ENCODE results near the gene RANBP17. TPM values are rescaled to one million over a fixed set of nuclear protein-coding genes. Genes with fewer than 3 reads are reported as not detected.
"Not testable (repeated sequence)": the region's sequence is repeated elsewhere in the genome, so short reads cannot be mapped to it uniquely, and the experiment has no call there.

The RANBP17 gene
- total RNA-seq, 1 donor from 2014 or later, result 12.3 TPM

DNA sequence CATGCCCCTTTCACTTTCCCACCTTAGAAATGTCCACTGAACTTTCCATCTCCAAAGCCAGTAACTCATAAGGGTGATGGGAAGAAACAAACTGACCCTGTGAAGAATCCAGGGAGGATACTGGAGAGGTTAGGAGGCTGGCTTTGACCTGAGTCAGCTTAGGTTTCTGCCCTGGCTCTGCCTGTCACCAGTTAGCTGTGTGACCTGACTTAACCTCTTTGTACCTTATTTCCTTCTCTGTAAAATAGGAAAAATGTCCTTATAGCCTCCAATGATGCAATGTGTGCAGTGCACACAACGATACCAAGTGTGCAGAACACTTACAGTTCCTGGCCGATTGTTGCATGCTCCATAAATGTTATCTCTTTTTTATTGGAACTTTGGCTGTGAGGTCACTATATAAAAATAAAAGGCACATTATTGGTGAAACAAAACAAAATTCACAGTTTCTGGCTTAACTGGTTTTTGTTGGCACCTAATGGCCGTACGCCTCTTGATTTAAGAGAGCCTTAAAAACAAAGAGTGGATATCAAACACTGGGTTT lies 40.5 kb upstream of the RANBP17 start:
- Histone ChIP-seq H3K27me3 (ENCODE audit: low read depth) (no peaks in the 10 kb centered on the region), H3K4me3 (no peak overlapping the region), H3K4me1 (no peaks in the 10 kb centered on the region), H3K36me3 (no peaks in the 10 kb centered on the region), H3K27ac (no peak overlapping the region), H3K9me3 (no peaks in the 10 kb centered on the region)
- intact Hi-C loops (cut with DNase I), result no loop called here
- DNase-seq (no peak), ATAC-seq (peak; percentile 44 to 53)
- TF ChIP-seq, protein P1, sequence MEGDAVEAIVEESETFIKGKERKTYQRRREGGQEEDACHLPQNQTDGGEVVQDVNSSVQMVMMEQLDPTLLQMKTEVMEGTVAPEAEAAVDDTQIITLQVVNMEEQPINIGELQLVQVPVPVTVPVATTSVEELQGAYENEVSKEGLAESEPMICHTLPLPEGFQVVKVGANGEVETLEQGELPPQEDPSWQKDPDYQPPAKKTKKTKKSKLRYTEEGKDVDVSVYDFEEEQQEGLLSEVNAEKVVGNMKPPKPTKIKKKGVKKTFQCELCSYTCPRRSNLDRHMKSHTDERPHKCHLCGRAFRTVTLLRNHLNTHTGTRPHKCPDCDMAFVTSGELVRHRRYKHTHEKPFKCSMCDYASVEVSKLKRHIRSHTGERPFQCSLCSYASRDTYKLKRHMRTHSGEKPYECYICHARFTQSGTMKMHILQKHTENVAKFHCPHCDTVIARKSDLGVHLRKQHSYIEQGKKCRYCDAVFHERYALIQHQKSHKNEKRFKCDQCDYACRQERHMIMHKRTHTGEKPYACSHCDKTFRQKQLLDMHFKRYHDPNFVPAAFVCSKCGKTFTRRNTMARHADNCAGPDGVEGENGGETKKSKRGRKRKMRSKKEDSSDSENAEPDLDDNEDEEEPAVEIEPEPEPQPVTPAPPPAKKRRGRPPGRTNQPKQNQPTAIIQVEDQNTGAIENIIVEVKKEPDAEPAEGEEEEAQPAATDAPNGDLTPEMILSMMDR (IDR thresholded peaks at IDR 0.05), result no peak

DNA sequence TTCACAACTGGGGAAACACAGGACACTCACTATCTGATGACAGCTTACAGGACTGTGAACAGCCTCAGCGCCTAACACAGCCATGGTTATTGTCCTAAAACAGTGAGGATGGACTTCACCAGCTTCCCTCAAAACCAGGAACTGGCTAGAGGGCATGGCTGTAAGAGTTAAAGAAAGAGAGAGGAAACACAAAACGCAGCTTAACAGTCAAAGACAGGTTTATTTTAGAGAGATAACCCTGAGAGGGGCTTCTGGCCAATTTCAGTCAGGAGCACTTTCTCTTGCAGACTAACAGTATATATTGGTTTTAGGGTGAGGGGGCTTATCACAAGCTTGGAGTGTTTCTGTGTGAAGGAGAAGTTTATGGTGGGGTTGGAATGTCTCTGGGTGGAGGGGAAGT lies 35.7 kb upstream of the RANBP17 start:
- TF ChIP-seq, protein P1 (IDR thresholded peaks at IDR 0.05), result no peak
- no peak for DNase-seq
- Histone ChIP-seq H3K4me1 (no peaks in the 10 kb centered on the region), H3K27ac (no peak overlapping the region), H3K27me3 (ENCODE audit: low read depth) (no peaks in the 10 kb centered on the region), H3K4me3 (no peak overlapping the region), H3K36me3 (no peaks in the 10 kb centered on the region), H3K9me3 (no peaks in the 10 kb centered on the region)
- intact Hi-C loops (cut with DNase I), result no loop called here
- ATAC-seq, result no peak

DNA sequence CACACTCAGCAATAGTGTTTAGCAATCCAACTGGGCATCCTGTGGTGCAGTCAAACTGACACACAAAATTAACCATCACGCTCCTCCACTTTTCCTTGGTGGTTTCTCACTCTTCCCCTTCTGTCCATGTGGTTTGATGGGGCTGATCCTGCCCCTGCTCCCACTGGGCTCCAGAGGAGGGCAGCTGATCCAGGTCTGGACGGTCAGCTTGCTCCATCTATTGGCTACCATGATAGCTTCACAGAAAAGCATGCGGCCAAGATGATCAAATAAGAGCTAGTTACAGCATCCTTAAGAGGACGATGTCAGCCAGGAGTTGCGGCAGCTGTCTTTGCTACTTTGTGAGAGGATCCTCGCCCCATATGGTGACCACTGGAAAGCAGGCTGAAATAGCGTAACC lies 29.6 kb upstream of the RANBP17 start:
- no peaks in the 10 kb centered on the region for H3K9me3 ChIP-seq
- DNase-seq, result no peak
- H3K4me3 ChIP-seq, result no peak overlapping the region
- intact Hi-C loops (cut with DNase I), result no loop called here
- no peak for ATAC-seq
- H3K27ac ChIP-seq, result no peak overlapping the region
- TF ChIP-seq, protein P1 (IDR thresholded peaks at IDR 0.05), result no peak
- H3K36me3 ChIP-seq, result no peaks in the 10 kb centered on the region
- no peaks in the 10 kb centered on the region for H3K4me1 ChIP-seq
- no peaks in the 10 kb centered on the region for H3K27me3 ChIP-seq (ENCODE audit: low read depth)

GRCh38 chr5:170833981-170834380 lies 27.8 kb upstream of the RANBP17 start:
- H3K36me3 ChIP-seq; H3K4me3 ChIP-seq; H3K27ac ChIP-seq; DNase-seq; H3K4me1 ChIP-seq; H3K27me3 ChIP-seq (ENCODE audit: low read depth); intact Hi-C loops (cut with DNase I); H3K9me3 ChIP-seq; ATAC-seq: not testable (repeated sequence)

GRCh38 chr5:170836226-170836625 lies 25.6 kb upstream of the RANBP17 start:
- TF ChIP-seq, protein P1 (IDR thresholded peaks at IDR 0.05), result no peak
- H3K36me3 ChIP-seq, result no peaks in the 10 kb centered on the region
- H3K4me1 ChIP-seq, result no peaks in the 10 kb centered on the region
- H3K27me3 ChIP-seq (ENCODE audit: low read depth), result no peaks in the 10 kb centered on the region
- no peak overlapping the region for H3K27ac ChIP-seq
- H3K9me3 ChIP-seq, result no peaks in the 10 kb centered on the region
- H3K4me3 ChIP-seq, result no peak overlapping the region
- no peak for ATAC-seq
- no peak for DNase-seq
- intact Hi-C loops (cut with DNase I), result no loop called here

- Histone ChIP-seq H3K36me3 (no peaks in the 10 kb centered on the region), H3K9me3 (no peaks in the 10 kb centered on the region), H3K27ac (no peak overlapping the region), H3K4me1 (no peaks in the 10 kb centered on the region), H3K4me3 (no peak overlapping the region), H3K27me3 (ENCODE audit: low read depth) (no peaks in the 10 kb centered on the region)
- intact Hi-C loops (cut with DNase I), result no loop called here
- TF ChIP-seq, protein P1 (IDR thresholded peaks at IDR 0.05), result no peak
- DNase-seq (no peak), ATAC-seq (no peak)
Observed at GRCh38 chr5:170843870-170844269, 17.9 kb upstream of the RANBP17 start.

Measured in lower lobe of right lung (tissue), 2 donors.